Thyroid gland (tissue), 4 donors: Measurements from ENCODE around the gene CLDN5. TPM values are rescaled to one million over a fixed set of nuclear protein-coding genes. Genes with fewer than 3 reads are reported as not detected.

Experiments used
- DNase-seq, 2 donors: peaks; one replicate each; pipeline ENCODE4 v3.0.0-alpha.2; 2019
- H3K27ac ChIP-seq, 3 donors: fragments of 200-600 bp; sonication (generic); 1 replicate in 2 of 3; 2 replicates in 1 of 3; pipeline ENCODE4 v1.5.1; 2016 to 2019; ENCODE audit warnings: mild to moderate bottlenecking in 1 of 3, moderate library complexity in 1 of 3
- H3K27me3 ChIP-seq: fragments of 200-600 bp; sonication (generic); one replicate; pipeline ENCODE4 v1.5.1; 2019
- H3K36me3 ChIP-seq, 2 donors: fragments of 200-600 bp; sonication (generic); one replicate each; pipeline ENCODE4 v1.5.1; 2016 to 2019
- H3K4me1 ChIP-seq, 2 donors: fragments of 200-600 bp; sonication (generic); one replicate each; pipeline ENCODE4 v1.5.1; 2017 to 2019
- H3K4me3 ChIP-seq, 3 donors: fragments of 200-600 bp; sonication (generic); replicated peaks in 1 of 3; 1 replicate in 2 of 3; 2 replicates in 1 of 3; pipeline ENCODE4 v1.5.1; 2016; ENCODE audit warnings: mild to moderate bottlenecking in 1 of 3
- H3K9me3 ChIP-seq: fragments of 200-600 bp; sonication (generic); one replicate; pipeline ENCODE4 v1.5.1; 2017
- POLR2A ChIP-seq, 2 donors: fragments of 450-650 bp; IDR thresholded peaks; one replicate each; pipeline ENCODE4 v1.6.1; 2017; ENCODE audit warnings: antibody characterized with exemption in 2 of 2, mild to moderate bottlenecking in 2 of 2, moderate library complexity in 1 of 2
- WGBS, 2 donors: methylation state at CpG; one replicate each; pipeline ENCODE4 v1.1.5; 2017; 5-methylcytosine and 5-hydroxymethylcytosine counted together
- intact Hi-C: fragments of 100-400 bp; cut with DNase I; formaldehyde crosslinking; loops from one replicate; pipeline ENCODE4 v1.15.1; 2023
- total RNA-seq, 4 donors: library from RNA; depleted of rRNA; stranded (reverse); fragments of >200 nt; gene quantifications; one replicate each; pipeline ENCODE4 v1.2.3, GENCODE V29; 2016
- TF ChIP-seq, protein P1 (sequence below), 6 experiments: fragments of 200-600 bp in 3 of 6; fragments of 450-650 bp in 3 of 6; sonication (generic) in 3 of 6; IDR thresholded peaks; one replicate each; pipeline ENCODE4 v1.5.1; 2016 to 2019; ENCODE audit warnings: antibody characterized with exemption in 6 of 6, mild to moderate bottlenecking in 2 of 6, inconsistent platforms in 1 of 6, moderate library complexity in 1 of 6

Gene CLDN5, protein sequence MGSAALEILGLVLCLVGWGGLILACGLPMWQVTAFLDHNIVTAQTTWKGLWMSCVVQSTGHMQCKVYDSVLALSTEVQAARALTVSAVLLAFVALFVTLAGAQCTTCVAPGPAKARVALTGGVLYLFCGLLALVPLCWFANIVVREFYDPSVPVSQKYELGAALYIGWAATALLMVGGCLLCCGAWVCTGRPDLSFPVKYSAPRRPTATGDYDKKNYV
- 100 to 1,000 TPM in 2 of 4 donors, 10 to 100 TPM in 2; 71.8 to 303 (median 131) TPM for total RNA-seq

DNA sequence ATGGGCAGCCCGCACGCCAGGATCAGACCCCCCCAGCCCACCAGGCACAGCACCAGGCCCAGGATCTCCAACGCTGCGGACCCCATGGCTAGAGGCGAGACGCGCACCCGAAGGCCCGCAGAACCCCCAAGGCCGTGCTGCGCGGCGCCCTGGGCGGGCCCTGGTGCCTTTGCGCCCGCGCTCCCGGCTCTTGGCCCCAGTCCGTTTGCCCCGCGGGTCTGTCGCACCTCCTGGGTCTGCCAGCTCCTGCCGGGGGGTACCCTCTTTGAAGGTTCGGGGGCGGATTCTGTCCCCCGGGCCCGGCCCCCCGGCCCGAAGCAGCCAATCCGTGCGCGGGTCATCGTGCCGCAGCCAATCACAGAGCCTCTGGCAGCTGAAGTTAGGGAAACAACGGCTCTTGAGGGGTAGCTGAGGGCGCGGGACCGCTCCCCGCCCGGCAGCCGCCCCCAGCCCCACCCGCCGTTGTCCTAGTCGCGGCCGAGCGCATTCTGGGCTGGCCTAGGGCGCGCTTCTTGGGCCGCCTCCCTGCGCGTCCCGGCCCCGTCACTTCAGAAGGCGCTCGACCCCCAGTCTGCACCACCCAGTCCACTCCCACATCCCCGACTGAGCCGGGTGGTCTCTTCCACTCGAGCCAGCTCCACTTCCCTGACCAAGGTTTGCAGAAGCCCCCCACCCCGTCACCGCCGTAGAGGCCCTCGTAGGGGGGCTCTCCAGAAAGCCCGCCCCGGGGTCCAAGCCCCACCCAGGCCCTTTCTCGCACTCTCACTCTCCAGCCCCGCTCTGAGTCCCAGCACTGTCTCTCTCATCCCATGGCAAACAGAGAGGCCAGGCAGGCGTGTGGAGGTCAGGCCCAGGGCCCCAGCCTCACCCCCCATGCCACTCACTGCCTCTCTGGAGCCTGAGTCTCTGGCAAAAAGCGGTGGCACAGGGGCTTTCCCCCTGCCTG lies at the start of gene CLDN5:
Gene CLDN5, minus strand, starts transcription at position 241 of the 946 bp plus-strand sequence. Its CDS starts 155 bp downstream, at position 86.
- peak in 1 of 2 donors; percentile 62 for TF ChIP-seq POLR2A (IDR thresholded peaks at IDR 0.05)
- TF ChIP-seq, protein P1, sequence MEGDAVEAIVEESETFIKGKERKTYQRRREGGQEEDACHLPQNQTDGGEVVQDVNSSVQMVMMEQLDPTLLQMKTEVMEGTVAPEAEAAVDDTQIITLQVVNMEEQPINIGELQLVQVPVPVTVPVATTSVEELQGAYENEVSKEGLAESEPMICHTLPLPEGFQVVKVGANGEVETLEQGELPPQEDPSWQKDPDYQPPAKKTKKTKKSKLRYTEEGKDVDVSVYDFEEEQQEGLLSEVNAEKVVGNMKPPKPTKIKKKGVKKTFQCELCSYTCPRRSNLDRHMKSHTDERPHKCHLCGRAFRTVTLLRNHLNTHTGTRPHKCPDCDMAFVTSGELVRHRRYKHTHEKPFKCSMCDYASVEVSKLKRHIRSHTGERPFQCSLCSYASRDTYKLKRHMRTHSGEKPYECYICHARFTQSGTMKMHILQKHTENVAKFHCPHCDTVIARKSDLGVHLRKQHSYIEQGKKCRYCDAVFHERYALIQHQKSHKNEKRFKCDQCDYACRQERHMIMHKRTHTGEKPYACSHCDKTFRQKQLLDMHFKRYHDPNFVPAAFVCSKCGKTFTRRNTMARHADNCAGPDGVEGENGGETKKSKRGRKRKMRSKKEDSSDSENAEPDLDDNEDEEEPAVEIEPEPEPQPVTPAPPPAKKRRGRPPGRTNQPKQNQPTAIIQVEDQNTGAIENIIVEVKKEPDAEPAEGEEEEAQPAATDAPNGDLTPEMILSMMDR (IDR thresholded peaks at IDR 0.05), result no peak
- H3K36me3 ChIP-seq, result no peaks in the 10 kb centered on the region
- H3K27ac ChIP-seq, result peak within 1 kb of the TSS; percentile 47 to 80 (median 58)
- intact Hi-C loops, result no loop called here
- H3K27me3 ChIP-seq, result no peaks in the 10 kb centered on the region
- peak; percentile 30 to 32 for DNase-seq
- H3K4me1 ChIP-seq, result peaks cover 0 to 15% of the 10 kb centered on the region in 2 donors
- 16 to 17% methylated on average over 6 to 14 of the region's 69 CpGs for WGBS, 2 donors
- H3K9me3 ChIP-seq, result no peaks in the 10 kb centered on the region
- H3K4me3 ChIP-seq, result peak within 1 kb of the TSS in 1 of 3 donors; percentile 25

DNA sequence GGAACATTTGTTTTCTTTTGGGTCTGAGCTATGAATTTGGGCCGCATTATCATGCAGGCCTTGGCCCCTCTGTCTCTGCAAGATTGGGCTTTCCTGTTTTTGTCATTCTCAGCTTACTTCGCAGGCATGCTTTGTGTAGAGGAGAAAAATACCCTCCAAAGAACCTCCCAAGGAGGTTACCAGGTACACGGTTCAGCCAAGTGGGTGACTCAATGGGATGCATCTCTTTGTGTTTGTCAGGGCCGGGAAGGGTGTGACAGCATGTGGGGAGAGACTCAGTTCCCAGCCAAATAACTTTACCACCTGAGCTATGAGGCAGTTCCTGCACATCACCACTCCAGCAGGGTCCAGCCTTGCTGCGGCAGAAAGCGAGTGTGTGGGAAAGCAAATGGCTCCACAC lies 47.8 kb upstream of the CLDN5 start:
- Histone ChIP-seq H3K4me3 (no peak overlapping the region), H3K4me1 (peaks cover 0 to 22% of the 10 kb centered on the region in 2 donors), H3K36me3 (no peaks in the 10 kb centered on the region), H3K27ac (no peak overlapping the region), H3K9me3 (no peaks in the 10 kb centered on the region), H3K27me3 (no peaks in the 10 kb centered on the region)
- 76 to 84% methylated on average over 6 of the region's 6 CpGs for WGBS, 2 donors
- TF ChIP-seq, protein P1 (IDR thresholded peaks at IDR 0.05), result no peak
- TF ChIP-seq POLR2A (IDR thresholded peaks at IDR 0.05), result no peak
- no peak for DNase-seq
- intact Hi-C loops, result no loop called here

DNA sequence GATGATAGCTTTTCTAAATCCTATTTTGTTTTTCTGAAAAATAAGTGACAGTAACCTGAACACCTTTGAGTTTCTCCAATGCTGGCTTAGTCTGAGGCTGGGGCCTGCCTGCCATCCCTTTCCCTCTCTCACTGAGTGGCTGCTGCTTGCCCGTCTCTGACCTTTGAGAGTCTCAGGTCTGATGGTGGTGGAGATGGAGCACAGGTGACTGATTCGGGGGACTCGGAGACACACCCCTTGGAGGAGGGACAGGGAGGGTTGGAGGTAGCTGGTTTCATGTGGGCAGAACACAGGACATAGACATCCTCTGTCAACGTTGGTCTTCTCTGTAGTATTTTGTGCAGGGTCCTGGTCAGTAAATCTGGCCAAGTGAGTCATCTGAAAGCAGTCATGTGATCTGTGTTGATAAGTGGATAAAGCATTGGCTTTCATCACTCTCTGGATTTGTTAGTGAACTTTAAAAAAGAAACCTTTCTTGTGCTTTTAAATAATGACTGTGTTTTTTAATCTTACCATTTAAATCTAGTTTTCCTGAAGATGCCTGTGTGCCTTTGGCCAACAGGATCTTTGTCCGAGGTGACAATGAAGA lies 47.1 kb upstream of the CLDN5 start:
- TF ChIP-seq POLR2A (IDR thresholded peaks at IDR 0.05), result no peak
- TF ChIP-seq, protein P1 (IDR thresholded peaks at IDR 0.05), result no peak
- intact Hi-C loops, result no loop called here
- Histone ChIP-seq H3K9me3 (no peaks in the 10 kb centered on the region), H3K27me3 (no peaks in the 10 kb centered on the region), H3K36me3 (no peaks in the 10 kb centered on the region), H3K4me3 (no peak overlapping the region), H3K4me1 (peaks cover 0 to 22% of the 10 kb centered on the region in 2 donors), H3K27ac (no peak overlapping the region)
- 76 to 77% methylated on average over 5 of the region's 5 CpGs for WGBS, 2 donors
- no peak for DNase-seq

DNA sequence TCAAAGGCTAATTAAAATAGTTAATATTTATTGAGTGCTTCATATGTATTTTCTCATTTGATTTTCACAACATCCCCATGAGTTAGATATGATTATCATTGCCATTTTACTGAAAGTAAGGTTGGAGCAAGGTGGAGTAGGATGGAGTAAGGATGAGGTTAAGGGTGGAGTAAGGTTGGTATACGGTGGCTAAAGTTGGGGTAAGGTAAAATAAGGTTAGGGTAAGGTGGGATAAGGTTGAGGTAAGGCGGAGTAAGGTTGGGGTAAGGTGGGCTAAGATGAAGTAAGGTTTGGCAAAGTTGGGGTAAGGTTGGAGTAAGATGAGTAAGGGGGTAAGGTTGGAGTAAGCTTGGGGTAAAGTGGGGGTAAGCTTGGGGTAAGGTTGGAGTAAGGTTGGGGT lies 45.8 kb upstream of the CLDN5 start:
- WGBS, 2 donors, result 89 to 91% methylated on average over 2 of the region's 2 CpGs
- H3K4me3 ChIP-seq, result no peak overlapping the region

More for the DNA sequence above, 45.8 kb upstream of the CLDN5 start:
- H3K9me3 ChIP-seq, result no peaks in the 10 kb centered on the region
- H3K36me3 ChIP-seq, result no peaks in the 10 kb centered on the region
- no peak for TF ChIP-seq POLR2A (IDR thresholded peaks at IDR 0.05)
- TF ChIP-seq, protein P1 (IDR thresholded peaks at IDR 0.05), result no peak
- DNase-seq, result no peak
- H3K27me3 ChIP-seq, result no peaks in the 10 kb centered on the region
- H3K4me1 ChIP-seq, result peaks cover 0 to 22% of the 10 kb centered on the region in 2 donors
- intact Hi-C loops, result no loop called here
- H3K27ac ChIP-seq, result no peak overlapping the region
